HG03025 (cell line): Measurements from ENCODE around the gene DOCK6.
"Not testable (repeated sequence)": the region's sequence is repeated elsewhere in the genome, so short reads cannot be mapped to it uniquely, and the experiment has no call there.

Source experiments
- ATAC-seq: cut with Tn5 transposase; IDR thresholded peaks from one replicate; pipeline ENCODE4 v1.9.1; 2021; ENCODE audit warnings: mild to moderate bottlenecking, moderate library complexity; ENCODE audit not compliant: unreplicated experiment, low FRiP score

DOCK6 gene

GRCh38 chr19:11180346-11180745 lies 82.0 kb downstream of the DOCK6 start:
- ATAC-seq: no peak

- no peak for ATAC-seq
Observed at GRCh38 chr19:11179716-11180297, 82.5 kb downstream of the DOCK6 start.

GRCh38 chr19:11179145-11179465 lies 83.2 kb downstream of the DOCK6 start:
- ATAC-seq: not testable (repeated sequence)

- ATAC-seq: no peak
Observed at GRCh38 chr19:11177592-11177991, 84.7 kb downstream of the DOCK6 start.

- no peak for ATAC-seq
Observed at GRCh38 chr19:11176466-11177193, 85.7 kb downstream of the DOCK6 start.

GRCh38 chr19:11175920-11176319 lies 86.4 kb downstream of the DOCK6 start:
- ATAC-seq: no peak

GRCh38 chr19:11174336-11174735 lies 88.0 kb downstream of the DOCK6 start:
- no peak for ATAC-seq

GRCh38 chr19:11173516-11174155 lies 88.7 kb downstream of the DOCK6 start:
- no peak for ATAC-seq

- no peak for ATAC-seq
Observed at GRCh38 chr19:11172576-11172975, 89.7 kb downstream of the DOCK6 start.

GRCh38 chr19:11171144-11171543 lies 91.2 kb downstream of the DOCK6 start:
- ATAC-seq: no peak

- no peak for ATAC-seq
Observed at GRCh38 chr19:11169896-11170678, 92.2 kb downstream of the DOCK6 start.

- ATAC-seq: no peak
Observed at GRCh38 chr19:11168568-11168967, 93.8 kb downstream of the DOCK6 start.

GRCh38 chr19:11166281-11167142 lies 95.8 kb downstream of the DOCK6 start:
- no peak for ATAC-seq

GRCh38 chr19:11165486-11166030 lies 96.8 kb downstream of the DOCK6 start:
- ATAC-seq: no peak

- ATAC-seq: no peak
Observed at GRCh38 chr19:11164879-11165406, 97.4 kb downstream of the DOCK6 start.

GRCh38 chr19:11164296-11164695 lies 98.0 kb downstream of the DOCK6 start:
- no peak for ATAC-seq

- not testable (repeated sequence) for ATAC-seq
Observed at GRCh38 chr19:11160440-11160768, 101.9 kb downstream of the DOCK6 start.

- no peak for ATAC-seq
Observed at GRCh38 chr19:11159598-11160439, 102.5 kb downstream of the DOCK6 start.
